Erythroblast (primary cell): ENCODE results near the gene EPB41L2.

Experiments
- DNase-seq, 2 experiments: peaks; one replicate each; lab custom pipeline; 2025; lab: John Stamatoyannopoulos, UW
- GATA1 ChIP-seq: IDR thresholded peaks from 2 replicates; pipeline ENCODE4 v1.6.1; 2011; ENCODE audit warnings: low read depth, mild to moderate bottlenecking, control low read depth, low read length, moderate library complexity
- POLR2A ChIP-seq: IDR thresholded peaks from 2 replicates; pipeline ENCODE4 v1.6.1; 2011; ENCODE audit warnings: mild to moderate bottlenecking, low read length

The EPB41L2 gene

GRCh38 chr6:130893277-130893676 lies 169.8 kb downstream of the EPB41L2 start:
- no peak for DNase-seq
- TF ChIP-seq POLR2A (no peak), GATA1 (no peak)

- no peak for DNase-seq
- TF ChIP-seq POLR2A (no peak), GATA1 (no peak)
Measured at GRCh38 chr6:130890521-130890971, 172.5 kb downstream of the EPB41L2 start.

GRCh38 chr6:130889423-130889822 lies 173.6 kb downstream of the EPB41L2 start:
- TF ChIP-seq GATA1 (no peak), POLR2A (no peak)
- no peak for DNase-seq

- no peak for DNase-seq
- no peak for TF ChIP-seq POLR2A
- no peak for TF ChIP-seq GATA1
Measured at GRCh38 chr6:130888246-130888645, 174.8 kb downstream of the EPB41L2 start.

GRCh38 chr6:130886966-130887365 lies 176.1 kb downstream of the EPB41L2 start:
- no peak for TF ChIP-seq POLR2A
- no peak for DNase-seq

GRCh38 chr6:130885392-130886192 lies 177.5 kb downstream of the EPB41L2 start:
- DNase-seq: peak; percentile 75 to 88
- no peak for TF ChIP-seq GATA1
- TF ChIP-seq POLR2A: no peak

GRCh38 chr6:130882370-130882769 lies 180.7 kb downstream of the EPB41L2 start:
- no peak for DNase-seq
- TF ChIP-seq GATA1 (no peak), POLR2A (no peak)

- no peak for DNase-seq
- TF ChIP-seq POLR2A: no peak
- no peak for TF ChIP-seq GATA1
Measured at GRCh38 chr6:130879826-130880225, 183.2 kb downstream of the EPB41L2 start.

GRCh38 chr6:130873746-130874145 lies 189.3 kb downstream of the EPB41L2 start:
- DNase-seq: no peak
- no peak for TF ChIP-seq POLR2A
- no peak for TF ChIP-seq GATA1

GRCh38 chr6:130872250-130873095 lies 190.6 kb downstream of the EPB41L2 start:
- peak; percentile 55 to 72 for DNase-seq

GRCh38 chr6:130870179-130870880 lies 192.7 kb downstream of the EPB41L2 start:
- DNase-seq: no peak
- no peak for TF ChIP-seq POLR2A
- no peak for TF ChIP-seq GATA1

More at GRCh38 chr6:130872250-130873095, 190.6 kb downstream of the EPB41L2 start:
- TF ChIP-seq POLR2A (no peak), GATA1 (no peak)

GRCh38 chr6:130869681-130870080 lies 193.4 kb downstream of the EPB41L2 start:
- TF ChIP-seq POLR2A (no peak), GATA1 (no peak)
- no peak for DNase-seq

- TF ChIP-seq POLR2A (no peak), GATA1 (no peak)
- no peak for DNase-seq
Measured at GRCh38 chr6:130865793-130866192, 197.3 kb downstream of the EPB41L2 start.
